ENCODE measurements around the gene LYZL6. TPM values are rescaled to one million over a fixed set of nuclear protein-coding genes. Genes with fewer than 3 reads are reported as not detected.

Gene LYZL6
- total RNA-seq, 1 experiment from 2014 or later: not detected

- no peak for TF ChIP-seq TCF7L2 (IDR thresholded peaks at IDR 0.05; ENCODE audit: borderline replicate concordance, extremely low read depth, insufficient read depth, insufficient read length)
- TF ChIP-seq RAD21 (IDR thresholded peaks at IDR 0.05; ENCODE audit: low read depth): no peak
Measured at GRCh38 chr17:35894206-35894605, 49.3 kb downstream of the LYZL6 start (continued).

DNA sequence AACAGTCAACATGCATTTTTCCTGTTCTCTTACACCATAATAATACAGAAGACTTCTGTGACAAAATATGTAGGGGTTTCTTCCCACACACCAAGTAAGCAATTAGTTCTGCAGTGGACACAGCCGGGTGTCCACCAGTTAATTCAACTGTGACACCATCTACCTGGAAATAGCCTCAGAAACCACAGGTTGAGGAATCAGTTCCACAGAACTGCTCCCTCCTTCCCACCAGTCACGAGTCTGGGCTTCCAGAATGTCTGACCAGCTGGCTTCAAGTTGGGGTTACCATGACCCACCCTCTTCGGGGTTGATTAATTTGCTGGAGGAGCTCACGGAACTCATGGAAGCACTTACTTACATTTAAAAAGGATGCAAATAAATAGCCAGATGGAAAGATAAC is 49.8 kb downstream of the LYZL6 start:
- Histone ChIP-seq H3K9me2 (ENCODE audit: insufficient read depth) (no peaks in the 10 kb centered on the region), H3K4me1 (ENCODE audit: control insufficient read depth in 1 of 2, insufficient read depth in 2 of 2, low read length in 2 of 2) (no peaks in the 10 kb centered on the region), H3K27me3 (ENCODE audit: insufficient read depth, low read length) (no peaks in the 10 kb centered on the region), H3K4me3 (replicated peaks in 1 of 2; ENCODE audit: low read depth in 1 of 2, low read length in 2 of 2) (no peak overlapping the region), H3K36me3 (ENCODE audit: control insufficient read depth in 1 of 2, insufficient read depth in 2 of 2, low read length in 2 of 2) (no peaks in the 10 kb centered on the region), H4K20me1 (ENCODE audit: insufficient read depth) (no peaks in the 10 kb centered on the region), H3K79me2 (ENCODE audit: insufficient read depth, low read length) (no peaks in the 10 kb centered on the region), H3K9ac (ENCODE audit: low read length) (no peak overlapping the region), H2AFZ (ENCODE audit: low read depth, low read length, poor library complexity, severe bottlenecking) (no peak overlapping the region), H3K9me3 (ENCODE audit: control insufficient read depth in 1 of 2, insufficient read depth in 1 of 2, low read depth in 1 of 2, low read length in 2 of 2) (no peaks in the 10 kb centered on the region), H3K4me2 (ENCODE audit: low read length) (no peak overlapping the region), H3K27ac (ENCODE audit: low read depth, low read length) (no peak overlapping the region)
- ChIA-PET POLR2A (no interaction called here), RAD21 (ENCODE audit: low non-redundant PET in 1 of 2, low total read pairs in 2 of 2, uncharacterized antibody in 2 of 2, unreplicated experiment in 2 of 2) (no interaction called here), CTCF (no interaction called here)
- intact Hi-C loops (cut with micrococcal nuclease): no loop called here
- no TSS peak for BruUV-seq (replicated peaks)
- ATAC-seq (no peak), DNase-seq (ENCODE audit: low read depth, low spot score) (no peak)
- TF ChIP-seq REST (IDR thresholded peaks at IDR 0.05; ENCODE audit: low read depth) (no peak), SRF (IDR thresholded peaks at IDR 0.05; ENCODE audit: low read depth) (no peak)
